H1 (cell line): ENCODE data around the gene CMSS1. TPM values are rescaled to one million over a fixed set of nuclear protein-coding genes. Genes with fewer than 3 reads are reported as not detected.

Experiments
- CTCF ChIA-PET: fragments of 300-600 bp; sonication (Branson Sonifier 250); formaldehyde crosslinking; loops from one replicate; lab custom pipeline; 2021; ENCODE audit not compliant: partially characterized antibody; lab: Charles Lee
- POLR2A ChIA-PET: fragments of 300-600 bp; sonication (Branson Sonifier 250); formaldehyde crosslinking; loops from one replicate; lab custom pipeline; 2021; ENCODE audit warnings: inconsistent platforms; ENCODE audit not compliant: partially characterized antibody; lab: Charles Lee
- DNase-seq, 2 experiments: peaks; one replicate each; pipeline versions ENCODE4 v3.0.0 to v3.0.0-alpha.2; 2010 to 2022; ENCODE audit warnings: low spot score in 2 of 2, low read depth in 1 of 2, mixed read lengths in 1 of 2
- FAIRE-seq: peaks from 2 replicates; lab custom pipeline; 2011; peaks lifted over from hg19 to GRCh38; lab: Jason Lieb, UNC
- H2AFZ ChIP-seq: 2 replicates; pipeline ENCODE4 v1.8.1; 2012; ENCODE audit warnings: low read length, inconsistent platforms
- H2AK5ac ChIP-seq: 2 replicates; pipeline ENCODE4 v1.6.1; 2013; ENCODE audit warnings: low read depth, low read length
- H2BK120ac ChIP-seq: replicated peaks from 2 replicates; pipeline ENCODE3; 2013; ENCODE audit warnings: low read depth, low read length, inconsistent platforms
- H2BK12ac ChIP-seq: 2 replicates; pipeline ENCODE4 v1.6.1; 2013; ENCODE audit warnings: low read depth, low read length
- H2BK15ac ChIP-seq: 2 replicates; pipeline ENCODE4 v1.6.1; 2013; ENCODE audit warnings: low read length
- H2BK20ac ChIP-seq: 2 replicates; pipeline ENCODE4 v1.6.1; 2013; ENCODE audit warnings: low read length
- H2BK5ac ChIP-seq: 2 replicates; pipeline ENCODE4 v1.6.1; 2013; ENCODE audit warnings: low read depth, low read length
- H3K14ac ChIP-seq: 2 replicates; pipeline ENCODE4 v1.6.1; 2013; ENCODE audit warnings: inconsistent platforms; ENCODE audit not compliant: insufficient read length
- H3K18ac ChIP-seq: 2 replicates; pipeline ENCODE4 v1.6.1; 2013; ENCODE audit warnings: low read length; ENCODE audit errors: extremely low read depth
- H3K23ac ChIP-seq: 2 replicates; pipeline ENCODE4 v1.6.1; 2013; ENCODE audit warnings: inconsistent platforms; ENCODE audit not compliant: insufficient read length
- H3K23me2 ChIP-seq: 2 replicates; pipeline ENCODE4 v1.6.1; 2013; ENCODE audit warnings: low read depth, low read length
- H3K27ac ChIP-seq: 2 replicates; pipeline ENCODE4 v1.6.1; 2011; ENCODE audit warnings: low read depth, low read length, inconsistent platforms
- H3K27me3 ChIP-seq, 4 experiments: replicated peaks in 1 of 4; 1 replicate in 1 of 4; 2 replicates in 3 of 4; pipeline versions ENCODE4 v1.6.1 to v1.8.1; 2011 to 2013; ENCODE audit warnings: low read length in 3 of 4, mild to moderate bottlenecking in 3 of 4, inconsistent platforms in 2 of 4, mixed read lengths in 2 of 4, moderate library complexity in 1 of 4; ENCODE audit not compliant: control insufficient read depth in 3 of 4, insufficient read depth in 3 of 4; ENCODE audit errors: extremely low read depth in 1 of 4
- H3K36me3 ChIP-seq, 4 experiments: 2 replicates each; pipeline versions ENCODE4 v1.6.1 to v1.8.1; 2011 to 2013; ENCODE audit warnings: mild to moderate bottlenecking in 4 of 4, low read length in 3 of 4, moderate library complexity in 2 of 4, control low read depth in 1 of 4, inconsistent platforms in 1 of 4; ENCODE audit not compliant: insufficient read depth in 4 of 4, control insufficient read depth in 2 of 4
- H3K4ac ChIP-seq: replicated peaks from 2 replicates; pipeline ENCODE3; 2013; ENCODE audit warnings: low read length, low read depth, mixed read lengths, inconsistent platforms; ENCODE audit not compliant: insufficient read length
- H3K4me1 ChIP-seq, 4 experiments: replicated peaks in 1 of 4; 1 replicate in 1 of 4; 2 replicates in 3 of 4; pipeline versions ENCODE4 v1.6.1 to v1.8.1; 2011 to 2013; ENCODE audit warnings: low read length in 3 of 4, inconsistent platforms in 2 of 4, mixed read lengths in 1 of 4; ENCODE audit not compliant: insufficient read depth in 4 of 4, control insufficient read depth in 3 of 4
- H3K4me2 ChIP-seq, 2 experiments: 2 replicates each; pipeline versions ENCODE4 v1.6.1 to v1.8.1; 2011 to 2013; ENCODE audit warnings: low read depth in 2 of 2, low read length in 2 of 2, control low read depth in 1 of 2, inconsistent platforms in 1 of 2, mild to moderate bottlenecking in 1 of 2; ENCODE audit not compliant: insufficient read depth in 1 of 2
- H3K4me3 ChIP-seq, 4 experiments: fragments of 200-600, 300-600 bp in 1 of 4; sonication (generic), shearing (Covaris generic), sonication (Bioruptor Twin) in 1 of 4; 2 replicates each; pipeline versions ENCODE4 v1.5.1 to v1.8.1; 2011 to 2016; ENCODE audit warnings: low read length in 4 of 4, low read depth in 3 of 4, control low read depth in 2 of 4, inconsistent platforms in 2 of 4, mild to moderate bottlenecking in 2 of 4, mixed read lengths in 1 of 4, moderate library complexity in 1 of 4; ENCODE audit not compliant: insufficient read depth in 2 of 4; ENCODE audit errors: extremely low read depth in 1 of 4
- H3K56ac ChIP-seq: replicated peaks from 2 replicates; pipeline ENCODE3; 2013; ENCODE audit warnings: low read depth, mild to moderate bottlenecking, mixed read lengths, low read length, inconsistent platforms; ENCODE audit not compliant: insufficient read length
- H3K79me1 ChIP-seq: 2 replicates; pipeline ENCODE4 v1.6.1; 2013; ENCODE audit warnings: low read depth, low read length, control low read depth
- H3K79me2 ChIP-seq, 2 experiments: 2 replicates each; pipeline versions ENCODE4 v1.6.1 to v1.8.1; 2012 to 2013; ENCODE audit warnings: low read length in 2 of 2, mild to moderate bottlenecking in 2 of 2, inconsistent platforms in 1 of 2; ENCODE audit not compliant: insufficient read depth in 2 of 2, control insufficient read depth in 1 of 2
- H3K9ac ChIP-seq, 4 experiments: replicated peaks in 1 of 4; 1 replicate in 1 of 4; 2 replicates in 3 of 4; pipeline versions ENCODE4 v1.6.1 to v1.8.1; 2011 to 2013; ENCODE audit warnings: low read depth in 3 of 4, low read length in 3 of 4, control low read depth in 2 of 4, mild to moderate bottlenecking in 2 of 4, moderate library complexity in 2 of 4, inconsistent platforms in 1 of 4; ENCODE audit errors: extremely low read depth in 1 of 4
- H3K9me3 ChIP-seq, 2 experiments: 2 replicates each; pipeline versions ENCODE4 v1.6.1 to v1.8.1; 2012 to 2013; ENCODE audit warnings: mild to moderate bottlenecking in 2 of 2, moderate library complexity in 2 of 2, control low read depth in 1 of 2, inconsistent platforms in 1 of 2, low read depth in 1 of 2, low read length in 1 of 2, mixed read lengths in 1 of 2; ENCODE audit not compliant: insufficient read depth in 2 of 2
- H4K20me1 ChIP-seq, 2 experiments: replicated peaks in 1 of 2; 2 replicates each; pipeline versions ENCODE3 to v1.8.1; 2011 to 2013; ENCODE audit warnings: inconsistent platforms in 2 of 2, low read length in 2 of 2, mild to moderate bottlenecking in 1 of 2; ENCODE audit not compliant: insufficient read depth in 2 of 2, control insufficient read depth in 1 of 2
- H4K5ac ChIP-seq: 2 replicates; pipeline ENCODE4 v1.6.1; 2013; ENCODE audit warnings: low read length, low read depth, mixed read lengths, inconsistent platforms; ENCODE audit not compliant: insufficient read length
- H4K8ac ChIP-seq: 2 replicates; pipeline ENCODE4 v1.8.0; 2013; ENCODE audit warnings: mild to moderate bottlenecking, moderate library complexity, low read length, inconsistent platforms; ENCODE audit not compliant: insufficient read depth; ENCODE audit errors: extremely low read depth
- H4K91ac ChIP-seq: replicated peaks from 2 replicates; pipeline ENCODE3; 2013; ENCODE audit warnings: low read length, mixed read lengths, inconsistent platforms; ENCODE audit not compliant: insufficient read length
- BCL11A ChIP-seq, 2 experiments: IDR thresholded peaks; one replicate each; pipeline ENCODE4 v1.6.1; 2011; ENCODE audit warnings: low read depth in 2 of 2, low read length in 2 of 2, mild to moderate bottlenecking in 2 of 2
- CBX8 ChIP-seq: fragments of 300-800, 300-1000 bp; sonication (generic); IDR thresholded peaks from 2 replicates; pipeline ENCODE4 v1.7.1; 2016; ENCODE audit warnings: low read depth, low read length, borderline replicate concordance
- CHD1 ChIP-seq: IDR thresholded peaks from 2 replicates; pipeline ENCODE4 v1.6.1; 2012; ENCODE audit warnings: low read depth, low read length, improper control_type of control experiment
- TAF7 ChIP-seq: optimal IDR thresholded peaks from 2 replicates; pipeline ENCODE3; 2011; ENCODE audit warnings: low read depth, mild to moderate bottlenecking, inconsistent platforms, low read length, moderate library complexity, borderline replicate concordance
- WGBS, 2 experiments: shearing (Covaris generic) in 1 of 2; methylation state at CpG; one replicate each; pipeline versions ENCODE4 v1.1.6 to v1.1.7; 2013 to 2015; ENCODE audit warnings: low lambda C conversion rate in 2 of 2, mixed read lengths in 2 of 2, inconsistent platforms in 1 of 2, low coverage in 1 of 2, missing lambda C conversion rate in 1 of 2; ENCODE audit not compliant: insufficient replicate concordance in 2 of 2, insufficient coverage in 1 of 2, insufficient read length in 1 of 2; ENCODE audit errors: extremely low coverage in 1 of 2, missing lambda C conversion rate in 1 of 2; 5-methylcytosine and 5-hydroxymethylcytosine counted together
- polyA plus RNA-seq, 7 experiments: library from polyadenylated mRNA; depleted of rRNA in 3 of 7; stranded (reverse) in 5 of 7; unstranded in 2 of 7; fragments of >200 nt in 5 of 7; fragments of 200-250 nt in 2 of 7; gene quantifications; 1 replicate in 5 of 7; 2 replicates in 1 of 7; 4 replicates in 1 of 7; pipeline versions ENCODE4 v1.2.1 to v1.2.3, GENCODE V29; 2011 to 2013; ENCODE audit warnings: missing spikeins in 2 of 7, mixed read lengths in 2 of 7
- total RNA-seq: library from RNA; stranded (reverse); fragmentation: NEBNext Ultra II Directional; extraction: Animal tissue kit (Norgen Biotek cat#: 25700); gene quantifications from 2 replicates; pipeline ENCODE4 v1.2.1, GENCODE V29; 2021

Gene CMSS1
- total and polyA plus RNA-seq, 2 of the 8 experiments (the other 6 are each of a cell fraction or from before 2014, with no cell fraction given) = 15.2 to 75.1 TPM

DNA sequence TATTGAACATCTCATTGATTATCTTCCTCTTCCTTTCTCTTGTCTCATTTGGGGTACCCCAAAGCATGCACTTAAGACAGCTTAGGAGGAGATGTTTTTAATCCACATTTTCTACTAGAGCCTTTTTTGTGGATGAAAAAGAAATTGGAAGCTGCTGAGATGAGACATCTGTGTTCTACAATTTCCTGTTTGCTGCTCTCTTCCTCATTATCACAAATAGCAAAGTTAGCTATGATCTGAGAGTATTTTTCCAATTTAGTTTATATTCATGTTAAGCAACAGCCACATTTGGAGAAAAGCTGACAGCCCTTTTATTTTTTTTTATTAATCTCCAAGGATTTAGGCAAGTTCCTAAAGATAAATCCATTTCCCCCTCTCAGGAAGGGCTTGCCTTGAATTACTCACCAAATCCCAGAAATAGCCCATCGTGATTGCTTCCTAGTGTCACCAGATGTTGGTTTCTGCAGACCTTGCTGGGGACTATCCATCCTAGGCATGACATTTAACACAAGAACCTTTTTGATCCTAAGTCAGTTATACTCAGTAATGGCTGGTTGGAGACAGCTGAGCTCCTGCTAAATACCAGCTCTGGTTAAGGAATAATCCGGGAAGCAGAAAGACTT lies 367.4 kb downstream of the CMSS1 start:
- Histone ChIP-seq H2BK12ac (no peak overlapping the region), H2BK120ac (no peak overlapping the region), H3K27ac (no peak overlapping the region), H4K91ac (no peak overlapping the region), H3K4me3 (no peak overlapping the region), H4K20me1 (no peaks in the 10 kb centered on the region), H2BK15ac (no peak overlapping the region), H4K5ac (no peak overlapping the region), H2BK5ac (no peak overlapping the region), H3K36me3 (peaks cover 0 to 5% (median 0%) of the 10 kb centered on the region in 4 experiments; a peak in 1 of 8 replicates), H3K14ac (no peak overlapping the region), H3K79me2 (no peaks in the 10 kb centered on the region), H2BK20ac (no peak overlapping the region), H3K4me1 (peaks cover 0 to 9% (median 1%) of the 10 kb centered on the region in 4 experiments; a peak in 2 of 7 replicates), H2AK5ac (no peak overlapping the region), H3K56ac (no peak overlapping the region), H3K23me2 (no peaks in the 10 kb centered on the region), H3K4ac (no peak overlapping the region), H3K23ac (no peak overlapping the region), H3K27me3 (no peaks in the 10 kb centered on the region), H3K9ac (no peak overlapping the region), H3K18ac (no peak overlapping the region), H2AFZ (no peak overlapping the region), H3K79me1 (no peaks in the 10 kb centered on the region), H4K8ac (no peak overlapping the region), H3K4me2 (no peak overlapping the region), H3K9me3 (peaks cover 4 to 6% of the 10 kb centered on the region in 2 experiments; a peak in 3 of 4 replicates)
- FAIRE-seq (no peak), DNase-seq (no peak)
- CTCF ChIA-PET = interaction anchor here (0.6 to 1.7 kb wide), 4 partner anchors 10 to 107 kb away, joined by 3 to 6 read pairs (median 3); no protein-coding TSS in a partner anchor
- TF ChIP-seq TAF7 (no peak), CHD1 (no peak), BCL11A (IDR thresholded peaks at IDR 0.05; ENCODE audit: low read depth in 2 of 2, low read length in 2 of 2) (no peak), CBX8 (no peak)
- 89% methylated on average over 2 of the region's 2 CpGs; no CpG with 5 or more reads in 1 of the 2 experiments for WGBS, 2 experiments
- POLR2A ChIA-PET = interaction anchor here (0.6 kb wide), 1 partner anchor 455 kb away, joined by 3 read pairs; no protein-coding TSS in a partner anchor
